A673 (cell line): Measurements from ENCODE around the gene CD9.

Experiments used
- EZH2 ChIP-seq: fragments of 200-600 bp; sonication (generic); IDR thresholded peaks from 2 replicates; pipeline ENCODE4 v1.6.1; 2017; ENCODE audit warnings: borderline replicate concordance, low read depth, mild to moderate bottlenecking, mixed read lengths, antibody characterized with exemption, low read length; ENCODE audit not compliant: poor library complexity, severe bottlenecking
- TF ChIP-seq, protein P1 (sequence below): fragments of 300-800, 200-600 bp; sonication (generic); conservative IDR thresholded peaks from 2 replicates; pipeline ENCODE4 v1.5.1; 2017; ENCODE audit warnings: low read depth, mild to moderate bottlenecking, antibody characterized with exemption, low read length, moderate library complexity, mixed read lengths

GRCh38 chr12:6163416-6164060 is 36.7 kb upstream of the CD9 start:
- TF ChIP-seq, protein P1, sequence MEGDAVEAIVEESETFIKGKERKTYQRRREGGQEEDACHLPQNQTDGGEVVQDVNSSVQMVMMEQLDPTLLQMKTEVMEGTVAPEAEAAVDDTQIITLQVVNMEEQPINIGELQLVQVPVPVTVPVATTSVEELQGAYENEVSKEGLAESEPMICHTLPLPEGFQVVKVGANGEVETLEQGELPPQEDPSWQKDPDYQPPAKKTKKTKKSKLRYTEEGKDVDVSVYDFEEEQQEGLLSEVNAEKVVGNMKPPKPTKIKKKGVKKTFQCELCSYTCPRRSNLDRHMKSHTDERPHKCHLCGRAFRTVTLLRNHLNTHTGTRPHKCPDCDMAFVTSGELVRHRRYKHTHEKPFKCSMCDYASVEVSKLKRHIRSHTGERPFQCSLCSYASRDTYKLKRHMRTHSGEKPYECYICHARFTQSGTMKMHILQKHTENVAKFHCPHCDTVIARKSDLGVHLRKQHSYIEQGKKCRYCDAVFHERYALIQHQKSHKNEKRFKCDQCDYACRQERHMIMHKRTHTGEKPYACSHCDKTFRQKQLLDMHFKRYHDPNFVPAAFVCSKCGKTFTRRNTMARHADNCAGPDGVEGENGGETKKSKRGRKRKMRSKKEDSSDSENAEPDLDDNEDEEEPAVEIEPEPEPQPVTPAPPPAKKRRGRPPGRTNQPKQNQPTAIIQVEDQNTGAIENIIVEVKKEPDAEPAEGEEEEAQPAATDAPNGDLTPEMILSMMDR = no peak
- TF ChIP-seq EZH2 = no peak
